ENCODE data around the gene TMEM217.

Gene TMEM217

DNA sequence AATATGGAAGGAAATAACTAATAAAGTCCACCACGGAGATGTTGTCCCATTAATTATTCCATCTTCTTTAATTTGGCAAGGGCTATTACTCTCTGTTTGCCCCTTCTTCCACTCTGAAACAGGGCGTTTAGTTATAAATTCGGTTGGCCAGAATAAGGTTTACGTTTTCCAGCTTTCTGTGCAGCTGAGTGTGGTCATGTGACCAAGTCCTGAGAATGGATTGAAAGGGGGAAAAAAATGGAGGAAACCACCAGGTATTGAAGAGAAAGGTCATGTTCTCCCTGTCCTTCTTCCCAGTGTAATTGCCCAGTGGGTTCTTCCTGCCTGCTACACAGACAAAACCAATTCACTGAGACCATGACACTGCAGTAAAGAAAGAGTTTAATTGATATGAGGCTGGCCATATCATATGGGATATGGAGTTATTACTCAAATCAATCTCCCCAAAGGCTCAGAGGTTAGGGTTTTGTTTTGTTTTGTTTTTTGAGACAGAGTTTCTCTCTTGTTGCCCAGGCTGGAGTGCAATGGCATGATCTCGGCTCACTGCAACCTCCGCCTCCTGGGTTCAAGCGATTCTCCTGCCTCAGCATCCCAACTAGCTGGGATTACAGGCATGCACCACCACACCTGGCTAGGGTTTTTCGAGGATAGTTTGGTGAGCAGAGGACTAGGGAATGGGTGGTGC, 14.7 kb downstream of the TMEM217 start:
- DNase-seq: no peak

- DNase-seq: peak; percentile 21
Observed at GRCh38 chr6:37242429-37243052, 15.4 kb downstream of the TMEM217 start.

DNA sequence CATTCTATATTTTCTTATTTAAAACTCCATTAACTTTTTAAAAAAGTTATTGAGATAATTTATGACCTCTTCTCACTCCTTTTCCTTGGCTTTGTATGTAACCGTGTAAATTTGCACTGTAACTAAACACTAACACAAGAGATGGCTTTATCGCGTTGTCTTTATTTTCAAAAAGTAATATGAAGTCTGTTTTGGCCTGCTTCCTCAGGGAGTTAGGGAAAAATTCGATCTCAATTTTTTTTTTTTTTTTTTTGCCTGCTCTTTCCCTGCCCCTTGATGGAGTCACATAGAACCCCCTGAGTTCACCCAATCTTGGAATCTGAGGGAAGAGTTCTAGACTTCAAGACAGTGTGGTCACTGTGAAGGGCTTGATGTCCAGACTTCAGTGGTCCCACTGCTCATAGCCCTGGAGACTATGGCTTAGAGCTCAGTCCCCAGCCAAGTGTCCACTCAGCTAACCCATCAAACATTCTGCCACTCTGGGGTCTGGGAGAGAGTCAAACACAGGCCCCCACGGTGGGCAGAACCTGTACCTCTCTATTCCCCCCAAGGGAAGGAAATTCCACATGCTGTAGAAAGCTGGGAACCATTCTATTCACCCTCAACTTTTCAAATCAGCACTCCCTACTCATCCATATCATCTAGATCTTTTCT, 16.0 kb downstream of the TMEM217 start:
- DNase-seq: no peak

- no peak for DNase-seq
Observed at GRCh38 chr6:37241131-37241530, 16.8 kb downstream of the TMEM217 start.

GRCh38 chr6:37239950-37240713, 17.8 kb downstream of the TMEM217 start:
- peak; percentile 92 for DNase-seq

GRCh38 chr6:37239526-37239925, 18.4 kb downstream of the TMEM217 start:
- no peak for DNase-seq

- no peak for DNase-seq
Observed at GRCh38 chr6:37238381-37238780, 19.6 kb downstream of the TMEM217 start.

- no peak for DNase-seq
Observed at GRCh38 chr6:37237789-37238188, 20.2 kb downstream of the TMEM217 start.

DNA sequence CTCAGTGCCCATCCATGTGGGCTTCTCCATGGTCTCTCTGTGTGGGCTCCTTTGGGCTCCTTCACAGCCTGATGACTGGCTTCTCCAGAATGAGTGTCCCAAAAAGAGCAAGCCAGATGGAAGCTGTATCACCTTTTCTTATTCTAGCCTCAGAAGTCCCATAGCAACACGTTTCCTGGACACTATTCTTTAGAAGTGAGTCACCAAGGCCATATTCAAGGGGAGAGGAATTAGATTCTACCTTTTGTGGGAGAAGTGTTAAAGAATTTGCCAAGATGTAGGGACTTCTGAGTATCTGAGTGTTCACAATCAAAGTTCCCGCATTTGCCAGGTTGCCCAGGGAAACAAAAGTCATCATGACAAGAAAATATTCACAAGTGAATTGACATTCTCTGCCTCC, 21.0 kb downstream of the TMEM217 start:
- no peak for DNase-seq

DNA sequence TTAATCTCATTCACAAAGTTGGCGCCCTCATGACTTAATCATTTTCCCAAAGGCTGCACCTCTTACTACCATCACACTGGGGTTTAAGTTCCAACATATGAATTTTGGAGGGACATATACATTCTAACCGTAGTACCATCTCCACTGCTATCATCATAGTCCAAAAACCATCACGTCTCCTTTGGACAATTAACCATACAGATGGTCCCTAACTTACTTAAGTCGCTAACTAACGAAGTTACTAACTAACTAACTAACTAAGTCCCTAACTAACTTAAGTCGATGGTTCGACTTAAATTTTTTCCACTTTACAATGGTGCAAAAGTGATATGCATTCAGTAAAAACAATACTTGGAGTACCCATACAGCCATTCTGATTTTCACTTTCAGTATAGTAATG, 24.4 kb downstream of the TMEM217 start:
- DNase-seq: no peak

- peak; percentile 37 for DNase-seq
Observed at GRCh38 chr6:37232430-37233017, 25.4 kb downstream of the TMEM217 start.

DNA sequence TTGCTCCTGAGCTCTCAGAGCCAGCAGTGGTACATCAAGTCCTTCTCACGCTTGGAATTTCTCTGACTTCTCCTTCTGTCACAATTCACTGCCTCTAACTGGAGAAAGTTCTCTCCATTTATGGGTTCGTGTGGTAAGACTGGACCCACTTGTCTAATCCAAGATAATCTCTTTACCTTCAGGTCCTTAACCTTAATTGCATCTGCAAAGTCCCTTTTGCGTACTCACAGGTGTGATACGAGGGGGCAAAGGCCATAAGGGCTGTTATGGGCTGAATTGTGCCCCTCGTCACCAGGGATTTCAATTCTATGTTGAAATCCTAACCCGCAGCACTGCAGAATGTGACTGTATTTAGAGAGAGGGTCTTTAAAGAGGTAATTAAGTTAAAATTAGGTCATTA, 27.8 kb downstream of the TMEM217 start:
- no peak for DNase-seq

- DNase-seq: no peak
Observed at GRCh38 chr6:37225350-37226169, 32.4 kb downstream of the TMEM217 start.

- no peak for DNase-seq
Observed at GRCh38 chr6:37222992-37223391, 35.0 kb downstream of the TMEM217 start.

DNA sequence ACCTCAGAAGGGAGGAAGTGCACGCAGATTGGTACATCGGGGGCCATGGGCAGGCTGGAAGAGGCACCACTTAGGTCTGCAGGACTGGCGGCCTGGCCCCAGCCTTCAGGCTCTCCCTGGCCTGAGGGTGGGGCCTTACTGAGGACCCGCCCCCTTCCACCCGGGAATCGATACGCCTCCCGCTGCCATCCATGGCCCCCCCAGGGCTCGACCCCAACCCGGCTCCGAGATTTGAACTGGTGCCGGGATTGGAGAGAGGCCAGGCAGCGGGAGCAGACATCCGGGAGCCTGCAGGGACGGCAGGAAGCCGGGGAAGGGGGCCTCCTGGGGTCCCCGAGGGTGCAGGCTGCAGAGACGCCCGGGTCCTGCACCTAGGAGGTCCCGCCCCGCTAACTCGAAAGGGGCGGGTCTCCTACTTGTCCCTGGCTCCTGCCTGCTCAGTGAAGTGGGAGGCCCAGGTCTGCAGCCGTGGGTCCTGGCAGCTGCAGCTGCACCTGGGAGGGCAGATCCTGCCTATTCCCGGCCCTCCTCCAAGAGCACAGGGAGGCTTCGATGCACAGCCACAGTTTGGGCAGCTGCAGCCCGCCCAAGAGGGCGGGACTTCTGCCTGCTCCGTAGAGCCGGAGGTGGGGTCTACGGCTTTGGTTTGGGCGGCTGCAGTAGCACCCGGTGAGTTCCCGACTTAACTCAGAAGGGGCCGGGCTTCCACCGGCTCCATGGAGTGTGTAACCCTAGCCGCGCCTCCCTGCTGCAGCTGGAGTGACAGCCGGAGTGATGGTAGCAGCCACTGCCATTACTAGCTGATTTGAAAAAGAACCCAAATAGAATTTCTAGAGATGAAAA, 35.6 kb downstream of the TMEM217 start:
- DNase-seq: peak; percentile 94

DNA sequence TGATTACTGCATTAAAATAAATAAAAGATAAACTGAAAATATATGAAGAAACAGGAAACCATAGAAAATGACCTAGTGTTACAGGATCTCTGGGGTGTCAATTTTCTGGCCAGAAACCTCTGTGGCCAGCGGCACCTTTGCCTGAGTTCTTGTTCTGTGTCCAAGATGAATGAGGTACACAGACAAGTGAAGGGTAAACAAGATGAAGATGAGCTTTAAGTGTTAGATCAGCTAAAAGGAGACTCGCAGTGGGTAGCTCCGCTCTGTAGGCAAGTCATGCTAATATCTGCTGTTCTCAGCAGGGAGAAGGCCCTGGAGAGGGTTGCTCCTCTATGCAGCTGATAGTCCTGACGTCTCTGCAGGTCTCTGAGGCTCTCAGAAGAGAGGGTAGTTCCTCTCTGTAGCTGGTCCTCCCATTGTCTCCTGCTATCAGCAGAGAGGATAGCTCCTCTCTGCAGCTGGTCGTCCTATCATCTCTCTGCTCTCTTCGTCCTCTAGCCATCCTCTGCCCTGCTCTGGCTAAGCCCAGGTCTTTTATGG, 36.3 kb downstream of the TMEM217 start:
- no peak for DNase-seq

GRCh38 chr6:37218511-37218910, 39.4 kb downstream of the TMEM217 start:
- peak; percentile 44 for DNase-seq

DNA sequence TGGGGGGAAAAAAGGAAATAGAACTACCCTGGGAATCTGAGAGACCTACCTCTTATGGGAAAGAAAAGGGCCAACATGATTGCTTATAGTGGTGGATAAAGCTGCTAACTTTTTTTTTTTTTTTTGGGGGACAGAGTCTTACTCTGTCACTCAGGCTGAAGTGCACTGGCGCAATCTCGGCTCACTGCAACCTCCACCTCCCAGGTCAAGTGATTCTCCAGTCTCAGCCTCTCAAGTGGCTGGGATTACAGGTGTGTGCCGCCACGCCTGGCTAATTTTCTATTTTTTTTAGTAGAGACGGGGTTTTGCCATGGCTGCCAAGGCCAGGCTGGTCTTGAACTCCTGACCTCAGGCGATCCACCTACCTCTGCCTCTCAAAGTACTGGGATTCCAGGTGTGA, 39.9 kb downstream of the TMEM217 start:
- DNase-seq: no peak

DNA sequence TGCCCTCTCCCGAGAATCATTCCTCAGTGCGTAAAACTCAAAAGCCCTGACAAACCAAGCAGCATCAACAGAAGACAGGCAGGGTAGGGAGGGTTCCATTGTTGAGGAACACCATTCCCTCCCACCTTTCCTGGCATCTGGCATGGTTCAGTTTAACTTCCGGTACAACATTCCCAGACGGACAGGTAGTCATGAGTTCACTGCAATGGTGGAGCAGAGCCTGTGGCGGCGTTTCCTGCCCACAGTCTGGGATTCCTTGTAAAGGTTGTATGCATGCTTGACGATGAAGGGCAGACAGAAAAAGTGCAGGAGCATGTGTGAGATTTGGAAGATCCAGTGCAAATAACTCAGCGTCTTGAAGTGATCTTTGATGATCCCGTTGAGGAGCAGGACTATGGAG, 45.7 kb downstream of the TMEM217 start:
- no peak for DNase-seq

- peak; percentile 93 for DNase-seq
Observed at GRCh38 chr6:37210313-37210968, 47.5 kb downstream of the TMEM217 start.
